K562 treated with DMSO at 1 percent for 48 hours (cell line): Measurements from ENCODE around the gene GPR87. TPM values are rescaled to one million over a fixed set of nuclear protein-coding genes. Genes with fewer than 3 reads are reported as not detected.

ENCODE experiments used
- total RNA-seq: library from RNA; unstranded; fragments of 300-600 nt; gene quantifications from 2 replicates; pipeline ENCODE4 v1.2.3, GENCODE V29; 2022; ENCODE audit warnings: low replicate concordance; ENCODE audit errors: extremely low read depth

The GPR87 gene, protein sequence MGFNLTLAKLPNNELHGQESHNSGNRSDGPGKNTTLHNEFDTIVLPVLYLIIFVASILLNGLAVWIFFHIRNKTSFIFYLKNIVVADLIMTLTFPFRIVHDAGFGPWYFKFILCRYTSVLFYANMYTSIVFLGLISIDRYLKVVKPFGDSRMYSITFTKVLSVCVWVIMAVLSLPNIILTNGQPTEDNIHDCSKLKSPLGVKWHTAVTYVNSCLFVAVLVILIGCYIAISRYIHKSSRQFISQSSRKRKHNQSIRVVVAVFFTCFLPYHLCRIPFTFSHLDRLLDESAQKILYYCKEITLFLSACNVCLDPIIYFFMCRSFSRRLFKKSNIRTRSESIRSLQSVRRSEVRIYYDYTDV
- not detected in 2 replicates for total RNA-seq

DNA sequence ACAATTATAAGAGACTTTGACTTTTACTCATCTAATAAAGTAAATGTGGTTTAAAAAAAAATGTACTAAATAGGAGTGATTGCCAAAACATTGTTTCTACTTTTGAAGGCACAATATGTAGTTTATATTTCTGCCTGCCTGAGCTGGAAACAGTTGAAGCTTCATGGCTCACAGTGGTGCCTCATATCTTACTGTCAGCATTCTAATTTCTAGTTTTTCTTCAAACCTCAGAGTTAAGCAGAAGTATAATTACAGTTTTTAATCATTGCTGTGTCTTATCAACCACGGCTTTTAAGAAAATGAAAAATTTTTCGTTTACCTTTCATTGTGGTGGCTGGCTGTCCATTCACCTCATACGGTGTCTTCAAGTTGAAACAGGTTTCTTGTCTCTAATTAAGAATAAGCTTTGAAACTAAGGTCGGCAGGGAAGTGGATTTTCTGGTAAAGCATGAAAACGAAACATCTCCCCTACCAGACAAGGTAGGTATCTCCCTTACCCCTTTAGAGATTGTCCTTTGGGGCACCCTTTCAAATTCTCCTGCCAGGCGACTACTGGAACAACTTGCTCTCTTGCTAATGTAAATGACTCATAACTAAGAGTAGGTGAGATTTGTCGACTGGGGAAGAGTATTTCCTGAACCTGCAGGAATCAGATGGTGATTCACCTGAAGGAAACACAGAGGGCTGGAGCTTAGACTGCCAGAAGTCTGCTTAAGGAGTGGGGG, at the start of gene GPR87:
TSS of gene GPR87 (minus strand) at position 554 of the 725 bp plus-strand sequence. CDS start 16,720 bp downstream, outside the sequence.

DNA sequence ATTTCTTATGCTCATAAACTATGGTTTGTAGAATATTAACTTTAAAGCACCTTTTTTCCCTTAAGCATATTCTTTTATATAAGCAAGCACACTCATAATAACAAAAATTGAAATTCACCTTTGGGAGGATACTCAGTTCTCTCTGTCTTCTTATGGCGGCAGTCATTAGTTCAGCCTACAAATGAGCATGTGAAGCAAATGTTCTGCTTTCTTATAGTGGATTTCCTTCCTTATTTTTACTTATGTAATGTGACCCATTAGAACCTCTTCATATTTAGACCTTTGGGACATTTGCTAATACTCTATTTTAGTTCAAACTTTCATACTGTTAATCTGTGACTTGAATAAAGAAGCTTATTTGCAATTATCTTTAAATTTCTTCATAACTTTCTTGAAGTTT, 12.7 kb upstream of the GPR87 start, which contains the start of gene P2RY13:
TSS of gene P2RY13 (minus strand) at position 187 of the 400 bp plus-strand sequence. CDS start at position 166, 21 bp downstream.

DNA sequence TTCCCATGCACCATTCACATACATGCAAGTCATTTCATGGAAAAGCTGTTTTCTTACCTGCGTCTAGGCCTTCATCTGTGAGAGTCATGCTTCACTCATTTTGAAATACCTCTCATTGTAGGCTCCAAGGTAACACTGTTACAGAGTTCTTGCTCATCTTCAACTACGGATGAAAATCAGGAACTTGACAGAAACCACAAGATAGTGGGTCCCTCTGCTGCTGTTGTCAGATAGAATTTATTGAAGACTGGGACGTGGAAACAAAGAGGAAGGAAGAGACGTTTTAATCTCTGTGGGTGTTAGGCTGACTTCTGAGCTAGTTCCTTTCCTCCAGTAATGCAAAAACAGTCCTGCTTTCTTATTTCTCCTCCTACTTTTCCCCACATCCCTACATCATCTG, 38.4 kb downstream of the GPR87 start, which contains the start of gene P2RY14:
TSS of gene P2RY14 (minus strand) at position 313 of the 400 bp plus-strand sequence. CDS start 64,226 bp downstream, outside the sequence.

Other genes with a start within 250 kb of the GPR87 start
- not detected in 2 replicates for gene MED12L, start 231.2 kb downstream of the GPR87 start, total RNA-seq
- not detected in 2 replicates for gene GPR171, start 113.6 kb downstream of the GPR87 start, total RNA-seq
- gene P2RY14, start 38.3 kb downstream of the GPR87 start, total RNA-seq = not detected in 2 replicates
- not detected in 2 replicates for gene P2RY13, start 12.7 kb upstream of the GPR87 start, total RNA-seq
- not detected in 2 replicates for gene P2RY12, start 67.9 kb upstream of the GPR87 start, total RNA-seq
- gene IGSF10, start 144.2 kb upstream of the GPR87 start, total RNA-seq = not detected in 2 replicates